ENCODE results near the gene PHLDB3.
A peak's percentile ranks its signal among the peaks of the same experiment; 100 is the strongest.
"Not testable (repeated sequence)": the region's sequence is repeated elsewhere in the genome, so short reads cannot be mapped to it uniquely, and the experiment has no call there.

PHLDB3 gene

GRCh38 chr19:43439709-43440063, 64.9 kb downstream of the PHLDB3 start:
- TF ChIP-seq CTCF (IDR thresholded peaks at IDR 0.05; ENCODE audit: control insufficient read depth, insufficient read depth, low read depth, low read length, missing control alignments): no peak
- DNase-seq (ENCODE audit: low read depth): no peak
- H3K4me3 ChIP-seq (ENCODE audit: control insufficient read depth, low read depth, low read length): no peak overlapping the region

- TF ChIP-seq CTCF (IDR thresholded peaks at IDR 0.05; ENCODE audit: control insufficient read depth, insufficient read depth, low read depth, low read length, missing control alignments): no peak
- no peak for DNase-seq (ENCODE audit: low read depth)
- no peak overlapping the region for H3K4me3 ChIP-seq (ENCODE audit: control insufficient read depth, low read depth, low read length)
Observed at GRCh38 chr19:43439032-43439708, 65.4 kb downstream of the PHLDB3 start.

GRCh38 chr19:43438291-43439031, 66.1 kb downstream of the PHLDB3 start:
- peak; percentile 80 for DNase-seq (ENCODE audit: low read depth)
- no peak for TF ChIP-seq CTCF (IDR thresholded peaks at IDR 0.05; ENCODE audit: control insufficient read depth, insufficient read depth, low read depth, low read length, missing control alignments)
- no peak overlapping the region for H3K4me3 ChIP-seq (ENCODE audit: control insufficient read depth, low read depth, low read length)

- no peak overlapping the region for H3K4me3 ChIP-seq (ENCODE audit: control insufficient read depth, low read depth, low read length)
- DNase-seq (ENCODE audit: low read depth): no peak
- no peak for TF ChIP-seq CTCF (IDR thresholded peaks at IDR 0.05; ENCODE audit: control insufficient read depth, insufficient read depth, low read depth, low read length, missing control alignments)
Observed at GRCh38 chr19:43437712-43438111, 66.8 kb downstream of the PHLDB3 start.

- H3K4me3 ChIP-seq (ENCODE audit: control insufficient read depth, low read depth, low read length); DNase-seq (ENCODE audit: low read depth): not testable (repeated sequence)
Observed at GRCh38 chr19:43437284-43437683, 67.3 kb downstream of the PHLDB3 start.

GRCh38 chr19:43435775-43436174, 68.8 kb downstream of the PHLDB3 start:
- TF ChIP-seq CTCF (IDR thresholded peaks at IDR 0.05; ENCODE audit: control insufficient read depth, insufficient read depth, low read depth, low read length, missing control alignments): no peak
- no peak for DNase-seq (ENCODE audit: low read depth)
- no peak overlapping the region for H3K4me3 ChIP-seq (ENCODE audit: control insufficient read depth, low read depth, low read length)

- no peak for DNase-seq (ENCODE audit: low read depth)
- TF ChIP-seq CTCF (IDR thresholded peaks at IDR 0.05; ENCODE audit: control insufficient read depth, insufficient read depth, low read depth, low read length, missing control alignments): no peak
- H3K4me3 ChIP-seq (ENCODE audit: control insufficient read depth, low read depth, low read length): no peak overlapping the region
Observed at GRCh38 chr19:43433689-43434088, 70.9 kb downstream of the PHLDB3 start.

Data from AG09309 (cell line).